RKO (cell line): ENCODE measurements around the gene RPS16.

Experiments used
- DNase-seq: peaks from one replicate; pipeline ENCODE4 v3.0.0-alpha.2; 2016; ENCODE audit warnings: low spot score

The RPS16 gene

GRCh38 chr19:39388657-39389056 lies 47.1 kb downstream of the RPS16 start:
- no peak for DNase-seq

DNA sequence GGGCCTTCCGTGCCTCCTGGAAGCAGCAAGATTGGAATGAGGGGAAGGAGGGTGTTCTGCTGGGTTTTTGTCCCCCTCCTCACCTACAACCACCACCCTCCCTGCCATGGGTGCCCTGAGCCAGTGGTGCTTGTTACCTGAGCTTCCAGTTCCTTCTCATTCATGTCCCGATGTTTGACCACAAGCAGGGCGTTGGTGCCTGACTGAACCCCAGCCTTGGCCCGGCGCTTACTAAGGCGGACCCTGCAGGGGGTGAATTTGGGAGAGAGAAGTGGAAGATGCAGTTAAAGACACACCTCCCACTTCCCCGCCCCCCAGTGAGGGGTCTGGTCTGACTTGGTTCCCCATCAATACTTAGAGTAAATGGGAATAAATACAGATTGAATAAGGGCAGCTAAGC lies 49.2 kb downstream of the RPS16 start:
- DNase-seq = no peak

GRCh38 chr19:39385629-39386411 lies 49.9 kb downstream of the RPS16 start:
- no peak for DNase-seq

DNA sequence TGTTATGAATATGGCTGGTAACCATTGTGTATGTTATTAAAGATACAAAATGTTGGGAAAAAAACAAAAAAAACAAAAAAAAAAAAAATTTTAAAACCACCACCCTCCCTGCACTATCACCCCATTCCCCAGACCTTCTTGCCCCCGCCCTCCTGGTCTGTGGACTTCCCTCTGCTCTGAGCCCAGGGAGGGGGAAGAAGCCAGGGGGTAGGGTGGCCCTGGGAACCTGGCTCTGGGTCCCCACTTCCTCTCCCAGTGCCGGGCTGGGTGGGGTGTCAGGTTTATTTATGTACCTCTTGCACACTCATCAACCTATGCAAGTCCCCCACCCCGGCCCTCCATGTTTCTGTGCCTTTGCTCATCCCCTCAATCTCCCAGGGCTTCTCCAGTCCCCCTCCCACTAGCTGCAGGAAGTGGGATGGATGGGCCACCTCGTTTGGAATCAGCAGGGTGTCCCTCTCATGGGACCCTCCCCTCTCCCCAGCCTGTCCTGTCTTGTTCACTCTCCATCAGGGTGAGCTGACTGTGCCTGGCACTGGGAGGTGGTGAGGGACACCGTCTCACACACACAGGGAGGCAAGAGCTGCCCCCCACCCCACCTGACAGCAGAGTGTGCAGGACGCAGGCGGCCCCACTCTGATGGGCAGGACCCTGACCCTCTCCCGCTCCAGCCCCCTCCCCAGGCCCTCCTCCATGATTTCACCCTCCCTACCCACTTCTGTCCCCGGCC lies 50.7 kb downstream of the RPS16 start:
- DNase-seq = no peak
